CD4-positive, CD25-positive, alpha-beta regulatory T cell (primary cell): ENCODE data around the gene PGLYRP1. TPM values are rescaled to one million over a fixed set of nuclear protein-coding genes. Genes with fewer than 3 reads are reported as not detected.

Source experiments
- ATAC-seq, 2 donors: fragments of 150-1000 bp; cut with Tn5 transposase; one replicate each; pipeline ENCODE4 v1.10.0; 2021; ENCODE audit warnings: low read depth in 2 of 2, moderate number of reproducible peaks in 2 of 2, moderate library complexity in 1 of 2
- DNase-seq, 3 donors: peaks; one replicate each; pipeline versions ENCODE4 v3.0.0 to v3.0.0-alpha.2; 2012 to 2022; ENCODE audit warnings: mixed read lengths in 1 of 3
- H3K27ac ChIP-seq: one replicate; pipeline ENCODE4 v1.7.0; 2013; ENCODE audit warnings: mild to moderate bottlenecking, low read length; ENCODE audit not compliant: insufficient read depth, poor library complexity, severe bottlenecking
- H3K27me3 ChIP-seq: one replicate; pipeline ENCODE4 v1.7.0; 2013; ENCODE audit warnings: low read length; ENCODE audit not compliant: control insufficient read depth, insufficient read depth
- H3K36me3 ChIP-seq: one replicate; pipeline ENCODE4 v1.7.0; 2013; ENCODE audit warnings: mild to moderate bottlenecking, low read length, moderate library complexity; ENCODE audit not compliant: control insufficient read depth, insufficient read depth
- H3K4me1 ChIP-seq: 2 replicates; pipeline ENCODE4 v1.7.0; 2013; ENCODE audit warnings: mild to moderate bottlenecking, low read length; ENCODE audit not compliant: insufficient read depth, control insufficient read depth, poor library complexity, severe bottlenecking
- H3K4me3 ChIP-seq: one replicate; pipeline ENCODE4 v1.7.0; 2013; ENCODE audit warnings: low read depth, mild to moderate bottlenecking, low read length, moderate library complexity
- H3K9me3 ChIP-seq, 2 experiments: 1 replicate in 1 of 2; 2 replicates in 1 of 2; pipeline ENCODE4 v1.7.0; 2013; ENCODE audit warnings: low read length in 2 of 2, mild to moderate bottlenecking in 1 of 2, moderate library complexity in 1 of 2; ENCODE audit not compliant: control insufficient read depth in 2 of 2
- H3K27ac Mint-ChIP-seq, 3 donors: one replicate each; pipeline ENCODE4 v1.8.0; 2020 to 2022; ENCODE audit warnings: mild to moderate bottlenecking in 3 of 3, mixed read lengths in 3 of 3, moderate library complexity in 2 of 3
- H3K27me3 Mint-ChIP-seq: one replicate; pipeline ENCODE4 v1.8.0; 2022; ENCODE audit warnings: mild to moderate bottlenecking, mixed read lengths
- H3K36me3 Mint-ChIP-seq: one replicate; pipeline ENCODE4 v1.8.0; 2020; ENCODE audit warnings: mixed read lengths
- H3K4me1 Mint-ChIP-seq, 4 donors: one replicate each; pipeline ENCODE4 v1.8.0; 2020 to 2022; ENCODE audit warnings: mixed read lengths in 4 of 4, mild to moderate bottlenecking in 1 of 4
- H3K4me3 Mint-ChIP-seq, 4 donors: one replicate each; pipeline ENCODE4 v1.8.0; 2020 to 2022; ENCODE audit warnings: mild to moderate bottlenecking in 4 of 4, mixed read lengths in 4 of 4, moderate library complexity in 3 of 4
- H3K9me3 Mint-ChIP-seq, 7 donors: one replicate each; pipeline ENCODE4 v1.8.0; 2020 to 2022; ENCODE audit warnings: mixed read lengths in 7 of 7, mild to moderate bottlenecking in 3 of 7, moderate library complexity in 2 of 7
- polyA plus RNA-seq, 4 donors: library from polyadenylated mRNA; unstranded; fragments of 300-500 nt; fragmentation: Illumina TruSeq; gene quantifications; one replicate each; pipeline ENCODE4 v1.2.3, GENCODE V29; 2021
- total RNA-seq: library from RNA; stranded (reverse); gene quantifications from one replicate; pipeline ENCODE4 v1.2.3, GENCODE V29; 2022

Gene PGLYRP1
- total and polyA plus RNA-seq, 5 donors from 2014 or later: not detected

- H3K27ac Mint-ChIP-seq: no peak overlapping the region
- DNase-seq: no peak
- peaks cover 48% of the 10 kb centered on the region for H3K27me3 Mint-ChIP-seq
Observed at GRCh38 chr19:46040125-46040524, 17.3 kb upstream of the PGLYRP1 start.

GRCh38 chr19:46036744-46037128 lies 13.9 kb upstream of the PGLYRP1 start:
- H3K36me3 Mint-ChIP-seq: peaks cover 3% of the 10 kb centered on the region
- no peaks in the 10 kb centered on the region for H3K9me3 ChIP-seq
- H3K4me1 Mint-ChIP-seq: no peaks in the 10 kb centered on the region
- no peak for ATAC-seq
- peaks cover 3% of the 10 kb centered on the region for H3K27me3 ChIP-seq
- peaks cover 0 to 5% (median 0%) of the 10 kb centered on the region in 7 donors for H3K9me3 Mint-ChIP-seq
- no peaks in the 10 kb centered on the region for H3K4me1 ChIP-seq
- H3K27ac ChIP-seq: no peak overlapping the region
- no peaks in the 10 kb centered on the region for H3K36me3 ChIP-seq
- H3K4me3 ChIP-seq: no peak overlapping the region
- DNase-seq: no peak
- no peak overlapping the region for H3K27ac Mint-ChIP-seq
- H3K4me3 Mint-ChIP-seq: no peak overlapping the region
- peaks cover 25% of the 10 kb centered on the region for H3K27me3 Mint-ChIP-seq

More at GRCh38 chr19:46040125-46040524, 17.3 kb upstream of the PGLYRP1 start:
- Mint-ChIP-seq H3K9me3 (peaks cover 0 to 6% (median 0%) of the 10 kb centered on the region in 7 donors), H3K36me3 (no peaks in the 10 kb centered on the region), H3K4me1 (no peaks in the 10 kb centered on the region), H3K4me3 (no peak overlapping the region)
- Histone ChIP-seq H3K27me3 (peaks cover 19% of the 10 kb centered on the region), H3K27ac (no peak overlapping the region), H3K4me3 (no peak overlapping the region), H3K9me3 (peaks cover 0 to 4% of the 10 kb centered on the region in 2 experiments), H3K4me1 (no peaks in the 10 kb centered on the region), H3K36me3 (no peaks in the 10 kb centered on the region)
- ATAC-seq: no peak

GRCh38 chr19:46035986-46036743 lies 13.3 kb upstream of the PGLYRP1 start:
- H3K4me1 ChIP-seq: no peaks in the 10 kb centered on the region
- no peak overlapping the region for H3K4me3 Mint-ChIP-seq
- H3K27ac ChIP-seq: no peak overlapping the region
- peaks cover 22% of the 10 kb centered on the region for H3K27me3 Mint-ChIP-seq
- no peak overlapping the region for H3K4me3 ChIP-seq
- H3K36me3 ChIP-seq: no peaks in the 10 kb centered on the region
- peaks cover 3% of the 10 kb centered on the region for H3K36me3 Mint-ChIP-seq
- H3K27ac Mint-ChIP-seq: no peak overlapping the region
- no peaks in the 10 kb centered on the region for H3K4me1 Mint-ChIP-seq
- DNase-seq (no peak), ATAC-seq (no peak)
- H3K9me3 ChIP-seq: no peaks in the 10 kb centered on the region
- H3K9me3 Mint-ChIP-seq: peaks cover 0 to 5% (median 0%) of the 10 kb centered on the region in 7 donors
- H3K27me3 ChIP-seq: peaks cover 3% of the 10 kb centered on the region

GRCh38 chr19:46035546-46035945 lies 12.7 kb upstream of the PGLYRP1 start:
- H3K4me3 ChIP-seq: no peak overlapping the region
- no peaks in the 10 kb centered on the region for H3K9me3 ChIP-seq
- no peaks in the 10 kb centered on the region for H3K4me1 ChIP-seq
- H3K27ac ChIP-seq: no peak overlapping the region
- peaks cover 3% of the 10 kb centered on the region for H3K36me3 Mint-ChIP-seq
- DNase-seq (no peak), ATAC-seq (no peak)
- no peak overlapping the region for H3K27ac Mint-ChIP-seq
- no peak overlapping the region for H3K4me3 Mint-ChIP-seq
- H3K4me1 Mint-ChIP-seq: no peaks in the 10 kb centered on the region
- H3K27me3 ChIP-seq: peaks cover 2% of the 10 kb centered on the region
- no peaks in the 10 kb centered on the region for H3K36me3 ChIP-seq
- peaks cover 16% of the 10 kb centered on the region for H3K27me3 Mint-ChIP-seq
- peaks cover 0 to 5% (median 0%) of the 10 kb centered on the region in 7 donors for H3K9me3 Mint-ChIP-seq

GRCh38 chr19:46033401-46033800 lies 10.5 kb upstream of the PGLYRP1 start:
- H3K4me3 ChIP-seq: no peak overlapping the region
- H3K4me1 Mint-ChIP-seq: peaks cover 0 to 5% (median 0%) of the 10 kb centered on the region in 4 donors
- H3K27me3 ChIP-seq: no peaks in the 10 kb centered on the region
- peaks cover 21% of the 10 kb centered on the region for H3K27me3 Mint-ChIP-seq
- no peak for ATAC-seq
- peaks cover 7% of the 10 kb centered on the region for H3K36me3 Mint-ChIP-seq
- H3K9me3 Mint-ChIP-seq: peaks cover 0 to 2% (median 0%) of the 10 kb centered on the region in 7 donors
- H3K36me3 ChIP-seq: no peaks in the 10 kb centered on the region
- H3K4me3 Mint-ChIP-seq: no peak overlapping the region
- H3K9me3 ChIP-seq: no peaks in the 10 kb centered on the region
- no peaks in the 10 kb centered on the region for H3K4me1 ChIP-seq
- no peak overlapping the region for H3K27ac Mint-ChIP-seq
- no peak overlapping the region for H3K27ac ChIP-seq
- DNase-seq: no peak

- no peak overlapping the region for H3K27ac Mint-ChIP-seq
- Histone ChIP-seq H3K27me3 (no peaks in the 10 kb centered on the region), H3K36me3 (no peaks in the 10 kb centered on the region), H3K4me3 (no peak overlapping the region), H3K4me1 (no peaks in the 10 kb centered on the region), H3K9me3 (no peaks in the 10 kb centered on the region), H3K27ac (no peak overlapping the region)
- DNase-seq (no peak), ATAC-seq (no peak)
- H3K9me3 Mint-ChIP-seq: peaks cover 0 to 2% (median 0%) of the 10 kb centered on the region in 7 donors
- peaks cover 21% of the 10 kb centered on the region for H3K27me3 Mint-ChIP-seq
- H3K4me1 Mint-ChIP-seq: peaks cover 0 to 5% (median 0%) of the 10 kb centered on the region in 4 donors
- peaks cover 7% of the 10 kb centered on the region for H3K36me3 Mint-ChIP-seq
- H3K4me3 Mint-ChIP-seq: no peak overlapping the region
Observed at GRCh38 chr19:46032597-46033025, 9.8 kb upstream of the PGLYRP1 start.

- peaks cover 18% of the 10 kb centered on the region for H3K27me3 Mint-ChIP-seq
- peaks cover 0 to 2% (median 0%) of the 10 kb centered on the region in 7 donors for H3K9me3 Mint-ChIP-seq
- Histone ChIP-seq H3K4me3 (no peak overlapping the region), H3K36me3 (no peaks in the 10 kb centered on the region), H3K4me1 (no peaks in the 10 kb centered on the region), H3K9me3 (no peaks in the 10 kb centered on the region), H3K27ac (no peak overlapping the region), H3K27me3 (no peaks in the 10 kb centered on the region)
- no peak for DNase-seq
- no peak overlapping the region for H3K27ac Mint-ChIP-seq
- H3K4me3 Mint-ChIP-seq: no peak overlapping the region
- ATAC-seq: no peak
- peaks cover 0 to 5% (median 0%) of the 10 kb centered on the region in 4 donors for H3K4me1 Mint-ChIP-seq
- peaks cover 7% of the 10 kb centered on the region for H3K36me3 Mint-ChIP-seq
Observed at GRCh38 chr19:46031781-46032596, 9.1 kb upstream of the PGLYRP1 start.
